Nucleus accumbens (tissue), 56 donors: ENCODE data around the gene FBXO7.

ENCODE experiments used
- DNase-seq, 56 donors: peaks; one replicate each; lab custom pipeline; 2025; lab: John Stamatoyannopoulos, UW

Gene FBXO7

GRCh38 chr22:32528984-32529982 is 54.7 kb downstream of the FBXO7 start:
- peak in 54 of 56 donors; percentile 23 to 89 (median 72) for DNase-seq

GRCh38 chr22:32531228-32531627 is 56.6 kb downstream of the FBXO7 start:
- no peak for DNase-seq

- peak in 4 of 56 donors; percentile 5 to 36 (median 13) for DNase-seq
Observed at GRCh38 chr22:32531931-32532819, 57.6 kb downstream of the FBXO7 start.

- DNase-seq: no peak
Observed at GRCh38 chr22:32532820-32533128, 58.2 kb downstream of the FBXO7 start.

- no peak for DNase-seq
Observed at GRCh38 chr22:32533265-32534111, 58.9 kb downstream of the FBXO7 start.

- no peak for DNase-seq
Observed at GRCh38 chr22:32534252-32535235, 59.9 kb downstream of the FBXO7 start.

- DNase-seq: no peak
Observed at GRCh38 chr22:32535531-32536190, 61.0 kb downstream of the FBXO7 start.

- DNase-seq: no peak
Observed at GRCh38 chr22:32536352-32536751, 61.7 kb downstream of the FBXO7 start.

- no peak for DNase-seq
Observed at GRCh38 chr22:32538521-32538920, 63.9 kb downstream of the FBXO7 start.

- DNase-seq: no peak
Observed at GRCh38 chr22:32539631-32540421, 65.2 kb downstream of the FBXO7 start.

GRCh38 chr22:32541481-32541880 is 66.9 kb downstream of the FBXO7 start:
- DNase-seq: no peak

GRCh38 chr22:32542066-32542676 is 67.6 kb downstream of the FBXO7 start:
- no peak for DNase-seq

GRCh38 chr22:32542677-32543357 is 68.2 kb downstream of the FBXO7 start:
- DNase-seq: no peak

- no peak for DNase-seq
Observed at GRCh38 chr22:32544953-32545558, 70.4 kb downstream of the FBXO7 start.

GRCh38 chr22:32545801-32546200 is 71.2 kb downstream of the FBXO7 start:
- no peak for DNase-seq

- no peak for DNase-seq
Observed at GRCh38 chr22:32546496-32546895, 71.9 kb downstream of the FBXO7 start.
